Astrocyte (in vitro differentiated cells and primary cell): ENCODE results near the gene FBLIM1. TPM values are rescaled to one million over a fixed set of nuclear protein-coding genes. Genes with fewer than 3 reads are reported as not detected.

Experiments
- DNase-seq: peaks from one replicate; pipeline ENCODE4 v3.0.0-alpha.2; 2010; ENCODE audit warnings: low read depth
- FAIRE-seq: peaks from 2 replicates; lab custom pipeline; 2011; peaks lifted over from hg19 to GRCh38; lab: Jason Lieb, UNC
- H2AFZ ChIP-seq: 2 replicates; pipeline ENCODE4 v1.6.0; 2012; ENCODE audit warnings: low read depth, low read length, inconsistent platforms
- H3K27ac ChIP-seq: 2 replicates; pipeline ENCODE4 v1.5.1; 2011; ENCODE audit warnings: low read depth, low read length, inconsistent platforms
- H3K27me3 ChIP-seq: 2 replicates; pipeline ENCODE4 v1.6.0; 2011; ENCODE audit warnings: low read length, inconsistent platforms; ENCODE audit not compliant: insufficient read depth
- H3K36me3 ChIP-seq: 2 replicates; pipeline ENCODE4 v1.5.1; 2011; ENCODE audit warnings: low read length, inconsistent platforms; ENCODE audit not compliant: insufficient read depth
- H3K4me1 ChIP-seq: 2 replicates; pipeline ENCODE4 v1.5.1; 2011; ENCODE audit warnings: low read length, inconsistent platforms; ENCODE audit not compliant: insufficient read depth
- H3K4me2 ChIP-seq: 2 replicates; pipeline ENCODE4 v1.6.0; 2012; ENCODE audit warnings: low read length, inconsistent platforms
- H3K4me3 ChIP-seq: 2 replicates; pipeline ENCODE4 v1.5.1; 2011; ENCODE audit warnings: low read depth, mild to moderate bottlenecking, low read length, inconsistent platforms; ENCODE audit not compliant: insufficient read depth
- H3K79me2 ChIP-seq: 2 replicates; pipeline ENCODE4 v1.6.0; 2012; ENCODE audit warnings: mild to moderate bottlenecking, low read length, inconsistent platforms; ENCODE audit not compliant: insufficient read depth
- H3K9ac ChIP-seq: 2 replicates; pipeline ENCODE4 v1.6.0; 2012; ENCODE audit warnings: mild to moderate bottlenecking, low read length, inconsistent platforms
- H3K9me3 ChIP-seq: 2 replicates; pipeline ENCODE4 v1.5.1; 2012; ENCODE audit warnings: low read depth, mild to moderate bottlenecking, low read length, inconsistent platforms; ENCODE audit not compliant: insufficient read depth
- H4K20me1 ChIP-seq: 2 replicates; pipeline ENCODE4 v1.6.0; 2012; ENCODE audit warnings: low read length, inconsistent platforms; ENCODE audit not compliant: insufficient read depth
- H3K27ac Mint-ChIP-seq: one replicate; pipeline ENCODE4 v1.8.0; 2021; ENCODE audit warnings: mild to moderate bottlenecking, mixed read lengths; ENCODE audit not compliant: unreplicated experiment
- H3K27me3 Mint-ChIP-seq: one replicate; pipeline ENCODE4 v1.8.0; 2021; ENCODE audit warnings: low read depth, mixed read lengths; ENCODE audit not compliant: unreplicated experiment
- H3K36me3 Mint-ChIP-seq: one replicate; pipeline ENCODE4 v1.8.0; 2021; ENCODE audit warnings: low read depth, mixed read lengths; ENCODE audit not compliant: unreplicated experiment
- H3K4me1 Mint-ChIP-seq: one replicate; pipeline ENCODE4 v1.8.0; 2021; ENCODE audit warnings: low read depth, mixed read lengths; ENCODE audit not compliant: unreplicated experiment
- H3K4me3 Mint-ChIP-seq: one replicate; pipeline ENCODE4 v1.8.0; 2021; ENCODE audit warnings: mild to moderate bottlenecking, moderate library complexity, mixed read lengths; ENCODE audit not compliant: unreplicated experiment
- H3K9me3 Mint-ChIP-seq: one replicate; pipeline ENCODE4 v1.8.0; 2021; ENCODE audit warnings: mild to moderate bottlenecking, mixed read lengths; ENCODE audit not compliant: unreplicated experiment
- EZH2 ChIP-seq: IDR thresholded peaks from 2 replicates; pipeline ENCODE4 v1.6.1; 2012; ENCODE audit warnings: mild to moderate bottlenecking, low read length, inconsistent platforms; ENCODE audit not compliant: insufficient read depth
- total RNA-seq: library from RNA; stranded (reverse); gene quantifications from 2 replicates; pipeline ENCODE4 v1.2.1, GENCODE V29; 2021
- TF ChIP-seq, protein P1 (sequence below): IDR thresholded peaks from 2 replicates; pipeline ENCODE4 v1.5.1; 2011; ENCODE audit warnings: low read depth, mild to moderate bottlenecking, inconsistent platforms, low read length, moderate library complexity; ENCODE audit not compliant: insufficient read depth

The FBLIM1 gene
- total RNA-seq, 1 donor from 2014 or later = 179 TPM

DNA sequence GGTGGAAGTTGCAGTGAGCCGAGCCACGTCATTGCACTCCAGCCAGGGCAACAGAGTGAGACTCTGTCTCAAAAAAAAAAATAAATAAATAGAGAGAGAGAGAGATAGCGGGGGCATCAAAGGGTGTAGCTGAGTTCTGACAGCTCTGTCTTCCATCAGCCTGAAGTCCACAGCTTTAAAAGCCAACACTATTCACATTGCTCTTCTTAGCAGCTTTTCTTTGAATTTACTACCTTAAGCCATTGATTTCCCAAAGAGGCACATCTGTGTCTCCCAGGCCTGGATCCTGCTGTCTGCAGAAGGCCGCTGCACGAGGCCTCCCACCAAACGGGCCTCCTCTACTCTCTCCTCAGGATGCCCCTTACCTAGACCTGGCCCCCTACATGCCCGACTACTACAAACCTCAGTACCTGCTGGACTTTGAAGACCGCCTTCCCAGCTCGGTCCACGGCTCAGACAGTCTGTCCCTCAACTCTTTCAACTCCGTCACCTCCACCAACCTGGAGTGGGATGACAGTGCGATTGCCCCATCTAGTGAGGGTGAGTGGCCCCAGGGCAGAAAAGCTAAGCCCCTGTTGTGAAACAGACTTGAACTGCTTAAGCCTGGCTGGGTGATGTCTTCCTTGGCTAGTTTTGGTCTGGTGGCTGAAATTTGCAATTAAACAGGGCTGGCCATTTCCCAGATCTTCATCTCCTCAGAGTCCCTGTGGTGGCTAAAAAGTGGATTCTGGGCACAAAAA, 39.0 kb upstream of the FBLIM1 start:
- no peak for FAIRE-seq
- peaks cover 3% of the 10 kb centered on the region for H3K4me1 Mint-ChIP-seq
- Histone ChIP-seq H2AFZ (no peak overlapping the region), H3K27ac (no peak overlapping the region), H3K36me3 (peaks cover 17% of the 10 kb centered on the region), H3K9ac (no peak overlapping the region), H3K9me3 (no peaks in the 10 kb centered on the region), H3K79me2 (peaks cover 16% of the 10 kb centered on the region), H3K27me3 (no peaks in the 10 kb centered on the region), H3K4me1 (no peaks in the 10 kb centered on the region), H4K20me1 (peaks cover 25% of the 10 kb centered on the region), H3K4me3 (no peak overlapping the region), H3K4me2 (no peak overlapping the region)
- no peak for TF ChIP-seq EZH2
- TF ChIP-seq, protein P1, sequence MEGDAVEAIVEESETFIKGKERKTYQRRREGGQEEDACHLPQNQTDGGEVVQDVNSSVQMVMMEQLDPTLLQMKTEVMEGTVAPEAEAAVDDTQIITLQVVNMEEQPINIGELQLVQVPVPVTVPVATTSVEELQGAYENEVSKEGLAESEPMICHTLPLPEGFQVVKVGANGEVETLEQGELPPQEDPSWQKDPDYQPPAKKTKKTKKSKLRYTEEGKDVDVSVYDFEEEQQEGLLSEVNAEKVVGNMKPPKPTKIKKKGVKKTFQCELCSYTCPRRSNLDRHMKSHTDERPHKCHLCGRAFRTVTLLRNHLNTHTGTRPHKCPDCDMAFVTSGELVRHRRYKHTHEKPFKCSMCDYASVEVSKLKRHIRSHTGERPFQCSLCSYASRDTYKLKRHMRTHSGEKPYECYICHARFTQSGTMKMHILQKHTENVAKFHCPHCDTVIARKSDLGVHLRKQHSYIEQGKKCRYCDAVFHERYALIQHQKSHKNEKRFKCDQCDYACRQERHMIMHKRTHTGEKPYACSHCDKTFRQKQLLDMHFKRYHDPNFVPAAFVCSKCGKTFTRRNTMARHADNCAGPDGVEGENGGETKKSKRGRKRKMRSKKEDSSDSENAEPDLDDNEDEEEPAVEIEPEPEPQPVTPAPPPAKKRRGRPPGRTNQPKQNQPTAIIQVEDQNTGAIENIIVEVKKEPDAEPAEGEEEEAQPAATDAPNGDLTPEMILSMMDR = no peak
- no peak overlapping the region for H3K27ac Mint-ChIP-seq
- DNase-seq = no peak
- H3K36me3 Mint-ChIP-seq = peaks cover 19% of the 10 kb centered on the region
- H3K27me3 Mint-ChIP-seq = no peaks in the 10 kb centered on the region
- H3K9me3 Mint-ChIP-seq = no peaks in the 10 kb centered on the region
- H3K4me3 Mint-ChIP-seq = no peak overlapping the region

GRCh38 chr1:15720861-15721260, 37.7 kb upstream of the FBLIM1 start:
- no peak overlapping the region for H3K4me3 ChIP-seq
- peaks cover 15% of the 10 kb centered on the region for H4K20me1 ChIP-seq
- H3K4me1 Mint-ChIP-seq = no peaks in the 10 kb centered on the region
- no peak overlapping the region for H3K9ac ChIP-seq
- no peaks in the 10 kb centered on the region for H3K4me1 ChIP-seq
- H3K27ac ChIP-seq = no peak overlapping the region
- FAIRE-seq (no peak), DNase-seq (no peak)
- H3K9me3 ChIP-seq = no peaks in the 10 kb centered on the region
- no peak overlapping the region for H3K4me3 Mint-ChIP-seq
- no peak overlapping the region for H3K27ac Mint-ChIP-seq
- H3K27me3 ChIP-seq = no peaks in the 10 kb centered on the region
- peaks cover 18% of the 10 kb centered on the region for H3K36me3 Mint-ChIP-seq
- no peak overlapping the region for H3K4me2 ChIP-seq
- TF ChIP-seq EZH2 = no peak
- TF ChIP-seq, protein P1 = no peak
- H2AFZ ChIP-seq = no peak overlapping the region
- H3K27me3 Mint-ChIP-seq = no peaks in the 10 kb centered on the region
- H3K9me3 Mint-ChIP-seq = no peaks in the 10 kb centered on the region
- peaks cover 6% of the 10 kb centered on the region for H3K79me2 ChIP-seq
- H3K36me3 ChIP-seq = peaks cover 17% of the 10 kb centered on the region

GRCh38 chr1:15722411-15722810, 36.2 kb upstream of the FBLIM1 start:
- Histone ChIP-seq H4K20me1 (peaks cover 8% of the 10 kb centered on the region), H3K79me2 (no peaks in the 10 kb centered on the region), H3K4me2 (no peak overlapping the region), H3K4me1 (no peaks in the 10 kb centered on the region), H3K4me3 (no peak overlapping the region), H3K27me3 (no peaks in the 10 kb centered on the region), H3K9me3 (no peaks in the 10 kb centered on the region), H2AFZ (no peak overlapping the region), H3K36me3 (peaks cover 12% of the 10 kb centered on the region), H3K9ac (no peak overlapping the region), H3K27ac (no peak overlapping the region)
- TF ChIP-seq, protein P1 = no peak
- no peak for TF ChIP-seq EZH2
- peaks cover 1% of the 10 kb centered on the region for H3K4me1 Mint-ChIP-seq
- DNase-seq = no peak
- no peak for FAIRE-seq
- no peak overlapping the region for H3K27ac Mint-ChIP-seq
- peaks cover 18% of the 10 kb centered on the region for H3K36me3 Mint-ChIP-seq
- no peaks in the 10 kb centered on the region for H3K27me3 Mint-ChIP-seq
- H3K9me3 Mint-ChIP-seq = no peaks in the 10 kb centered on the region
- H3K4me3 Mint-ChIP-seq = no peak overlapping the region
